ENCODE results near the gene SGCD.

SGCD gene

GRCh38 chr5:156361436-156362109 is 34.6 kb downstream of the SGCD start:
- H3K27ac ChIP-seq (ENCODE audit: low read depth, low read length), result no peak overlapping the region

GRCh38 chr5:156363861-156364260 is 36.9 kb downstream of the SGCD start:
- Histone ChIP-seq H3K4me3 (ENCODE audit: low read length) (no peak overlapping the region), H2BK5ac (ENCODE audit: low read length) (no peak overlapping the region), H3K4me2 (ENCODE audit: low read length) (no peak overlapping the region), H3K36me3 (ENCODE audit: control insufficient read depth, insufficient read depth, low read length) (no peaks in the 10 kb centered on the region), H3K79me1 (ENCODE audit: low read length) (no peaks in the 10 kb centered on the region), H3K18ac (ENCODE audit: low read length) (no peak overlapping the region), H3K4me1 (ENCODE audit: control insufficient read depth, low read depth, low read length) (no peaks in the 10 kb centered on the region), H4K8ac (ENCODE audit: low read depth, low read length) (no peak overlapping the region), H3K27ac (ENCODE audit: low read depth, low read length) (no peak overlapping the region), H2BK15ac (replicated peaks; ENCODE audit: low read depth) (no peak overlapping the region), H3K56ac (ENCODE audit: low read length) (no peak overlapping the region), H3K79me2 (ENCODE audit: control insufficient read depth, insufficient read depth, low read length) (no peaks in the 10 kb centered on the region), H4K5ac (ENCODE audit: low read length) (no peak overlapping the region), H3K9ac (ENCODE audit: low read length) (no peak overlapping the region), H3K27me3 (ENCODE audit: insufficient read depth, low read length, poor library complexity) (no peaks in the 10 kb centered on the region), H3K23ac (ENCODE audit: low read length) (no peak overlapping the region), H2BK120ac (ENCODE audit: low read depth, low read length) (no peak overlapping the region), H3K4ac (ENCODE audit: low read depth, low read length) (no peak overlapping the region), H2AK5ac (ENCODE audit: low read length) (no peak overlapping the region)
- no peak for DNase-seq
- no CpG with 5 or more reads among the region's 2 CpGs for WGBS (ENCODE audit: extremely low coverage, insufficient coverage, low lambda C conversion rate)

More at GRCh38 chr5:156361436-156362109, 34.6 kb downstream of the SGCD start:
- Histone ChIP-seq H3K18ac (ENCODE audit: low read length) (no peak overlapping the region), H4K5ac (ENCODE audit: low read length) (no peak overlapping the region), H3K79me1 (ENCODE audit: low read length) (no peaks in the 10 kb centered on the region), H3K23ac (ENCODE audit: low read length) (no peak overlapping the region), H3K79me2 (ENCODE audit: control insufficient read depth, insufficient read depth, low read length) (no peaks in the 10 kb centered on the region), H3K4me2 (ENCODE audit: low read length) (no peak overlapping the region), H3K36me3 (ENCODE audit: control insufficient read depth, insufficient read depth, low read length) (no peaks in the 10 kb centered on the region), H3K9ac (ENCODE audit: low read length) (no peak overlapping the region), H2BK5ac (ENCODE audit: low read length) (no peak overlapping the region), H3K27me3 (ENCODE audit: insufficient read depth, low read length, poor library complexity) (no peaks in the 10 kb centered on the region), H2BK15ac (replicated peaks; ENCODE audit: low read depth) (no peak overlapping the region), H3K4me3 (ENCODE audit: low read length) (no peak overlapping the region), H3K4me1 (ENCODE audit: control insufficient read depth, low read depth, low read length) (no peaks in the 10 kb centered on the region), H2AK5ac (ENCODE audit: low read length) (no peak overlapping the region), H3K4ac (ENCODE audit: low read depth, low read length) (no peak overlapping the region), H4K8ac (ENCODE audit: low read depth, low read length) (no peak overlapping the region), H3K56ac (ENCODE audit: low read length) (no peak overlapping the region), H2BK120ac (ENCODE audit: low read depth, low read length) (no peak overlapping the region)
- no peak for DNase-seq
- no CpG with 5 or more reads among the region's 3 CpGs for WGBS (ENCODE audit: extremely low coverage, insufficient coverage, low lambda C conversion rate)

- Histone ChIP-seq H3K4ac (ENCODE audit: low read depth, low read length) (no peak overlapping the region), H3K4me1 (ENCODE audit: control insufficient read depth, low read depth, low read length) (no peaks in the 10 kb centered on the region), H3K18ac (ENCODE audit: low read length) (no peak overlapping the region), H3K23ac (ENCODE audit: low read length) (no peak overlapping the region), H3K9ac (ENCODE audit: low read length) (no peak overlapping the region), H3K36me3 (ENCODE audit: control insufficient read depth, insufficient read depth, low read length) (no peaks in the 10 kb centered on the region), H4K8ac (ENCODE audit: low read depth, low read length) (no peak overlapping the region), H2BK5ac (ENCODE audit: low read length) (no peak overlapping the region), H3K56ac (ENCODE audit: low read length) (no peak overlapping the region), H2BK15ac (replicated peaks; ENCODE audit: low read depth) (no peak overlapping the region), H3K27me3 (ENCODE audit: insufficient read depth, low read length, poor library complexity) (no peaks in the 10 kb centered on the region), H2BK120ac (ENCODE audit: low read depth, low read length) (no peak overlapping the region), H3K27ac (ENCODE audit: low read depth, low read length) (no peak overlapping the region), H3K4me2 (ENCODE audit: low read length) (no peak overlapping the region), H3K79me1 (ENCODE audit: low read length) (no peaks in the 10 kb centered on the region), H2AK5ac (ENCODE audit: low read length) (no peak overlapping the region), H3K79me2 (ENCODE audit: control insufficient read depth, insufficient read depth, low read length) (no peaks in the 10 kb centered on the region), H4K5ac (ENCODE audit: low read length) (no peak overlapping the region), H3K4me3 (ENCODE audit: low read length) (no peak overlapping the region)
- DNase-seq, result no peak
Observed at GRCh38 chr5:156366521-156366920, 39.6 kb downstream of the SGCD start.

GRCh38 chr5:156367597-156367996 is 40.6 kb downstream of the SGCD start:
- Histone ChIP-seq H2BK15ac (replicated peaks; ENCODE audit: low read depth) (no peak overlapping the region), H3K23ac (ENCODE audit: low read length) (no peak overlapping the region), H3K27me3 (ENCODE audit: insufficient read depth, low read length, poor library complexity) (no peaks in the 10 kb centered on the region), H3K9ac (ENCODE audit: low read length) (no peak overlapping the region), H3K4ac (ENCODE audit: low read depth, low read length) (no peak overlapping the region), H2AK5ac (ENCODE audit: low read length) (no peak overlapping the region), H2BK120ac (ENCODE audit: low read depth, low read length) (no peak overlapping the region), H3K27ac (ENCODE audit: low read depth, low read length) (no peak overlapping the region), H4K8ac (ENCODE audit: low read depth, low read length) (no peak overlapping the region), H3K4me1 (ENCODE audit: control insufficient read depth, low read depth, low read length) (no peaks in the 10 kb centered on the region), H3K56ac (ENCODE audit: low read length) (no peak overlapping the region), H2BK5ac (ENCODE audit: low read length) (no peak overlapping the region), H3K4me3 (ENCODE audit: low read length) (no peak overlapping the region), H3K79me2 (ENCODE audit: control insufficient read depth, insufficient read depth, low read length) (no peaks in the 10 kb centered on the region), H4K5ac (ENCODE audit: low read length) (no peak overlapping the region), H3K4me2 (ENCODE audit: low read length) (no peak overlapping the region), H3K36me3 (ENCODE audit: control insufficient read depth, insufficient read depth, low read length) (no peaks in the 10 kb centered on the region), H3K18ac (ENCODE audit: low read length) (no peak overlapping the region), H3K79me1 (ENCODE audit: low read length) (no peaks in the 10 kb centered on the region)
- WGBS (ENCODE audit: extremely low coverage, insufficient coverage, low lambda C conversion rate), result no CpG with 5 or more reads among the region's 3 CpGs
- no peak for DNase-seq

GRCh38 chr5:156375895-156376495 is 49.0 kb downstream of the SGCD start:
- Histone ChIP-seq H3K4me1 (ENCODE audit: control insufficient read depth, low read depth, low read length) (no peaks in the 10 kb centered on the region), H3K4ac (ENCODE audit: low read depth, low read length) (no peak overlapping the region), H2BK15ac (replicated peaks; ENCODE audit: low read depth) (no peak overlapping the region), H3K4me3 (ENCODE audit: low read length) (no peak overlapping the region), H2BK120ac (ENCODE audit: low read depth, low read length) (no peak overlapping the region), H3K27ac (ENCODE audit: low read depth, low read length) (no peak overlapping the region), H4K5ac (ENCODE audit: low read length) (no peak overlapping the region), H3K56ac (ENCODE audit: low read length) (no peak overlapping the region), H3K4me2 (ENCODE audit: low read length) (no peak overlapping the region), H2AK5ac (ENCODE audit: low read length) (no peak overlapping the region), H3K36me3 (ENCODE audit: control insufficient read depth, insufficient read depth, low read length) (no peaks in the 10 kb centered on the region), H3K79me1 (ENCODE audit: low read length) (no peaks in the 10 kb centered on the region), H3K23ac (ENCODE audit: low read length) (no peak overlapping the region), H3K79me2 (ENCODE audit: control insufficient read depth, insufficient read depth, low read length) (no peaks in the 10 kb centered on the region), H2BK5ac (ENCODE audit: low read length) (no peak overlapping the region), H4K8ac (ENCODE audit: low read depth, low read length) (no peak overlapping the region), H3K27me3 (ENCODE audit: insufficient read depth, low read length, poor library complexity) (no peaks in the 10 kb centered on the region), H3K18ac (ENCODE audit: low read length) (no peak overlapping the region), H3K9ac (ENCODE audit: low read length) (no peak overlapping the region)
- no peak for DNase-seq
- no CpG with 5 or more reads among the region's 3 CpGs for WGBS (ENCODE audit: extremely low coverage, insufficient coverage, low lambda C conversion rate)

- Histone ChIP-seq H3K27ac (ENCODE audit: low read depth, low read length) (no peak overlapping the region), H2BK15ac (replicated peaks; ENCODE audit: low read depth) (no peak overlapping the region), H4K5ac (ENCODE audit: low read length) (no peak overlapping the region), H2BK120ac (ENCODE audit: low read depth, low read length) (no peak overlapping the region), H4K8ac (ENCODE audit: low read depth, low read length) (no peak overlapping the region), H3K9ac (ENCODE audit: low read length) (no peak overlapping the region), H3K56ac (ENCODE audit: low read length) (no peak overlapping the region), H2BK5ac (ENCODE audit: low read length) (no peak overlapping the region), H3K36me3 (ENCODE audit: control insufficient read depth, insufficient read depth, low read length) (no peaks in the 10 kb centered on the region), H3K79me1 (ENCODE audit: low read length) (no peaks in the 10 kb centered on the region), H3K4me3 (ENCODE audit: low read length) (no peak overlapping the region), H3K23ac (ENCODE audit: low read length) (no peak overlapping the region), H3K27me3 (ENCODE audit: insufficient read depth, low read length, poor library complexity) (no peaks in the 10 kb centered on the region), H3K79me2 (ENCODE audit: control insufficient read depth, insufficient read depth, low read length) (no peaks in the 10 kb centered on the region), H3K4me2 (ENCODE audit: low read length) (no peak overlapping the region), H2AK5ac (ENCODE audit: low read length) (no peak overlapping the region), H3K4me1 (ENCODE audit: control insufficient read depth, low read depth, low read length) (no peaks in the 10 kb centered on the region), H3K18ac (ENCODE audit: low read length) (no peak overlapping the region), H3K4ac (ENCODE audit: low read depth, low read length) (no peak overlapping the region)
- no peak for DNase-seq
Observed at GRCh38 chr5:156376751-156377150, 49.8 kb downstream of the SGCD start.
